DOHH2 (cell line): ENCODE data around the gene AKIP1.
"Not testable (repeated sequence)": the region's sequence is repeated elsewhere in the genome, so short reads cannot be mapped to it uniquely, and the experiment has no call there.

ENCODE experiments used
- CTCF ChIP-seq: fragments of 200-600 bp; sonication (generic); IDR thresholded peaks from one replicate; pipeline ENCODE4 v1.5.1; 2014; ENCODE audit warnings: antibody characterized with exemption, mild to moderate bottlenecking, low read depth, low read length; ENCODE audit not compliant: poor library complexity, severe bottlenecking
- EZH2phosphoT487 ChIP-seq: fragments of 200-600 bp; sonication (generic); IDR thresholded peaks from 2 replicates; pipeline ENCODE4 v1.6.1; 2017; ENCODE audit warnings: borderline replicate concordance, mild to moderate bottlenecking, antibody characterized with exemption, low read length, moderate library complexity, mixed read lengths

- not testable (repeated sequence) for TF ChIP-seq CTCF, EZH2phosphoT487
These were observed 29.4 kb upstream of the AKIP1 start for GRCh38 chr11:8881585-8881984.
